ENCODE results near the gene GLA. TPM values are rescaled to one million over a fixed set of nuclear protein-coding genes. Genes with fewer than 3 reads are reported as not detected.

GLA gene
- total RNA-seq, 1 donor from 2014 or later = 25.8 TPM

GRCh38 chrX:101357166-101357795 lies 50.4 kb downstream of the GLA start:
- DNase-seq (ENCODE audit: low read depth, low spot score) = no peak

DNA sequence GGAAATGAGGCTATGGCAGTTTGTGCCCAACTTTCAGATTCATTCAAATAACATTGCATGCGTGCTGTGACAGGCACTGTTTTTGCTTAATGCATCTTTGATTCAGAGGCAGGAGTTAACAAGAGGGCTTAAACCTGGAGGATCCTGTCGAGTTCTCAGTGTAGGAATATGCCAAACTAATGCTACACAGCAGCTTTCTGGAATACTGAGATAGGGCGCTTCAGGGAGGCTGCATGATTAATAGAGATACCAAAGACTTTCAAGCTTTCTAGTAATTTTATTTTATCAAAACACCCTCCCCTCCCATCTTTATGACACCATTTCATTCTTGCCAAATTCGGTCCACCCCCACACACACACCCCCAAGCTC lies 58.5 kb downstream of the GLA start:
- no peak for DNase-seq (ENCODE audit: low read depth, low spot score)

DNA sequence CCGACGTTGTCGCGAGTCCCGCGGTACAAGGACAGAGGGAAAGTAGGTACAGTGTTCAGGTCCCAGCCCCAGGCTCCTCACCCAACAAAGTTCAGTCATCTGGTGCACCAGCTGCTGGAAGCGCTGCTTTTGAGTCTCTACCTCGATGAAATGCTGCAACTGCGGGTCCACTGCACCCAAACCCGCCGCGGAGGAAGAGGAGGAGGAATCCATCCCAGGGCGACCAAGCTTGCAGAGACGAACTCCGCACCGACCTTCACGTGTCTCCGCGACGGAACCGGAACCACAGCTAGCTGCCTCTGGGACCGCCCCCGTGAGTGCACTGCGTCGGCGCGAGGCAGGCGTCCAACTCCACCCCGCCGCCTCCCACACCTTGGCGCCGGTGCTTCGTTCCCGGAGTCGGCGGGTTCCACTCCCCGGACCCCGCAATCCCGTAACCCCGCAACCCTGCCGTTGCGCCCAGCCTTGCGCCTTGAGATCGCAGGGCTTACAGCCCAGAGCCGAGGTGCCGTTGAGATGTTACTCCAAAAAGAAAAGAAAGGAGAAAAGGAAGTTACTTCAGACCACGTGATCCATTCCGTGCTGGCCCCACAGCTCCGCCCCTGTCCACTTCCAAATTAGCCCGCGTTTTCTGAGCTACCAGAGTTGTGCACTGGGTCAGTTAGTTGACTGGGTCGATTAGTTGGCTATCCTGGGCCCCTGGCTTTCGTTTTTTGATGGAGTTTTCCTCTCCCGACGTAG lies 59.1 kb downstream of the GLA start, which contains the start of gene TIMM8A:
Gene TIMM8A, minus strand, starts transcription at position 291 of the 741 bp plus-strand sequence. Its CDS starts 78 bp downstream, at position 213.
- DNase-seq (ENCODE audit: low read depth, low spot score) = no peak

DNA sequence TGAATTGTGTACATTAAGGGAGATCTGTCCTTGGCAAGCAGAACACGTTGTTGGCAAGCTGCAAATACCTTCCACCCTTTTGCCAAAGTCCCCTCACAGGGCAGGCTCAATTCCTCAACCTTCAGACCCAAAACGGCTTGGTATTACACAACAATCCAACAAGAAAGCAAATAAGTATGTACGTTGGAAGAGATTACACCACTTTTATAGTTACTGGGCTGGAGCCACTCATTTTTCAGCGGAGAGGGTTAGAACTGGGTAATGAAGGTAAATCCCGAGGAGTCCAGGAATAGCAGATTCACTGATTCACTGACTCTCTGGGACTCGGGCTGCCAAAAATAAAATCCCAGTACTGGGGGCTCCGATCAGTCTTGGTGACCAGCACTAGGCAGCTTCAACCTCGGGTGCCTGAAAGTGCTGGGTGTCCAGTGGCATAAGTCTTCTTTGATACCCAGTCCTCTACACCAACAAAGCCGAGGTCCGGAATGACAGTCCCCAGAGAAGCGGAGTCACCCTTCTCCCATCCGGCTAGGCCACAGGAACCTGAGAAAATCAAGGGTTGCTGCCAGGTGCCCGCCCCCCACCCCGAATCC lies 59.8 kb downstream of the GLA start:
- no peak for DNase-seq (ENCODE audit: low read depth, low spot score)

Other genes starting within 250 kb of the GLA start
- 0.13 and 0.18 TPM in 2 replicates for gene DRP2, start 188.1 kb downstream of the GLA start, total RNA-seq
- gene TAF7L, start 116.6 kb downstream of the GLA start, total RNA-seq = 0.88 and 1.2 TPM in 2 replicates
- 4.8 and 5.7 TPM in 2 replicates for gene TIMM8A, start 59.2 kb downstream of the GLA start, total RNA-seq
- 0.07 TPM in 1 of 2 replicates, not detected in the other for gene BTK, start 21.7 kb downstream of the GLA start, total RNA-seq
- 735 and 865 TPM in 2 replicates for gene RPL36A, start 16.9 kb downstream of the GLA start, total RNA-seq
- 102 and 106 TPM in 2 replicates for gene HNRNPH2, start 297 bp upstream of the GLA start, total RNA-seq
- gene ARMCX4, start 77.5 kb upstream of the GLA start, total RNA-seq = 4.6 and 6.4 TPM in 2 replicates
- 30.7 and 42.7 TPM in 2 replicates for gene ARMCX1, start 142.6 kb upstream of the GLA start, total RNA-seq
- 37.3 and 40.6 TPM in 2 replicates for gene ARMCX6, start 210.1 kb upstream of the GLA start, total RNA-seq
- 52.6 and 56.3 TPM in 2 replicates for gene ARMCX3, start 215.2 kb upstream of the GLA start, total RNA-seq